ENCODE results near the gene NR0B2. TPM values are rescaled to one million over a fixed set of nuclear protein-coding genes. Genes with fewer than 3 reads are reported as not detected.

The NR0B2 gene
- total and polyA plus RNA-seq, 10 of the 15 experiments (the other 5 are each of a cell fraction or from before 2014, with no cell fraction given), result not detected

DNA sequence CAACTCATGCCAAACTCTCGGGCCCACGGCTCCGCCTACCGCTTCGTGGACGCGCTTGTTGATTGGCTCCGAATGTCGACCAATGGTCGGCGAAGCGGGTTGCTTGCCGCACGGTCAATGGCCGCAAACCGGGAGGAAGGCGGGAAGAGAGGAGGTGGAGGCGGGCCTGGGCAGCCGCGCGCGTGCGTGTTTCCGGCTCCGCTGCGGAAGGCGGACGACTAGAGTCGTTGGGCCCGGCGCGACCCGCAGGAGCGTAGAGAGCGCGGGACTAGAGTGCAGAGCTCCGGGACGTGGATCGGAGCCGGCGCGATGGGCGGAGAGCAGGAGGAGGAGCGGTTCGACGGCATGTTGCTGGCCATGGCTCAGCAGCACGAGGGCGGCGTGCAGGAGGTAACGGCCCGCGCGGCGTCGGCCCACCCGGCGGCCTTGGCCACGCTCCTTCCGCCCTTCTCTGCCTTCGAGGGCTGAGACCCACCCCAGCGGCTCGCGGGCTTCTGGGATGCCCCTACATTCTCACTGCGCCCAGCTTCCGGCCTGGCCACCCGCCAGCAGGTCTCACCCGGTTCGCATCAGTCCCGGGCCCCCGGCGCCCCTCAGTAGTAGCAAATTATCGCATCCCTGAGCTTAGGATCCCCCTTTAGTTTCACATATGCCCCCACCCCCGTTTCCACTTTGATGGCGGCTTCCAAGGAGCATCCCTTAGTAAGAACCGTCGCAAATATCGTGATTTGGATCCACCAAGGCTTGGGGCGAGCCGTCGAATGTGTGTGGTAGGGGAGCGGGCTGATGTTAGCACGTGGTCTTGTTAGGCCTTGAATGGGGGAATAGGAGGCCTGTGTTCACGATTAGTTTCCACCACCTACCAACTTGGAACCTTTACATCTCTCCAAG lies 8.0 kb upstream of the NR0B2 start, which contains the start of gene NUDC (continued):
- TF ChIP-seq KLF5 (IDR thresholded peaks at IDR 0.05; ENCODE audit: partially characterized antibody), result no peak
- TF ChIP-seq, protein P1, sequence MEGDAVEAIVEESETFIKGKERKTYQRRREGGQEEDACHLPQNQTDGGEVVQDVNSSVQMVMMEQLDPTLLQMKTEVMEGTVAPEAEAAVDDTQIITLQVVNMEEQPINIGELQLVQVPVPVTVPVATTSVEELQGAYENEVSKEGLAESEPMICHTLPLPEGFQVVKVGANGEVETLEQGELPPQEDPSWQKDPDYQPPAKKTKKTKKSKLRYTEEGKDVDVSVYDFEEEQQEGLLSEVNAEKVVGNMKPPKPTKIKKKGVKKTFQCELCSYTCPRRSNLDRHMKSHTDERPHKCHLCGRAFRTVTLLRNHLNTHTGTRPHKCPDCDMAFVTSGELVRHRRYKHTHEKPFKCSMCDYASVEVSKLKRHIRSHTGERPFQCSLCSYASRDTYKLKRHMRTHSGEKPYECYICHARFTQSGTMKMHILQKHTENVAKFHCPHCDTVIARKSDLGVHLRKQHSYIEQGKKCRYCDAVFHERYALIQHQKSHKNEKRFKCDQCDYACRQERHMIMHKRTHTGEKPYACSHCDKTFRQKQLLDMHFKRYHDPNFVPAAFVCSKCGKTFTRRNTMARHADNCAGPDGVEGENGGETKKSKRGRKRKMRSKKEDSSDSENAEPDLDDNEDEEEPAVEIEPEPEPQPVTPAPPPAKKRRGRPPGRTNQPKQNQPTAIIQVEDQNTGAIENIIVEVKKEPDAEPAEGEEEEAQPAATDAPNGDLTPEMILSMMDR (IDR thresholded peaks at IDR 0.05 in 2 of 3, conservative IDR thresholded peaks at IDR 0.05 in 1 of 3; ENCODE audit: control insufficient read depth in 2 of 3, extremely low read depth in 1 of 3, insufficient read depth in 1 of 3, low read depth in 3 of 3, low read length in 3 of 3), result no peak
- peak; percentile 94 for TF ChIP-seq HDGF (IDR thresholded peaks at IDR 0.05)
- peak; percentile 92 for TF ChIP-seq SP1 (IDR thresholded peaks at IDR 0.05; ENCODE audit: low read depth, low read length)
- TF ChIP-seq, protein P2, sequence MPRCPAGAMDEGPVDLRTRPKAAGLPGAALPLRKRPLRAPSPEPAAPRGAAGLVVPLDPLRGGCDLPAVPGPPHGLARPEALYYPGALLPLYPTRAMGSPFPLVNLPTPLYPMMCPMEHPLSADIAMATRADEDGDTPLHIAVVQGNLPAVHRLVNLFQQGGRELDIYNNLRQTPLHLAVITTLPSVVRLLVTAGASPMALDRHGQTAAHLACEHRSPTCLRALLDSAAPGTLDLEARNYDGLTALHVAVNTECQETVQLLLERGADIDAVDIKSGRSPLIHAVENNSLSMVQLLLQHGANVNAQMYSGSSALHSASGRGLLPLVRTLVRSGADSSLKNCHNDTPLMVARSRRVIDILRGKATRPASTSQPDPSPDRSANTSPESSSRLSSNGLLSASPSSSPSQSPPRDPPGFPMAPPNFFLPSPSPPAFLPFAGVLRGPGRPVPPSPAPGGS (IDR thresholded peaks at IDR 0.05; ENCODE audit: borderline replicate concordance, insufficient read depth, low read depth, low read length, poor library complexity, severe bottlenecking), result no peak
- peak; percentile 86 for TF ChIP-seq CHD2 (IDR thresholded peaks at IDR 0.05; ENCODE audit: borderline replicate concordance, low read depth, low read length)
- TF ChIP-seq ATF3 (IDR thresholded peaks at IDR 0.05; ENCODE audit: borderline replicate concordance, extremely low read depth, low read depth, low read length), result no peak
- TF ChIP-seq, protein P3, sequence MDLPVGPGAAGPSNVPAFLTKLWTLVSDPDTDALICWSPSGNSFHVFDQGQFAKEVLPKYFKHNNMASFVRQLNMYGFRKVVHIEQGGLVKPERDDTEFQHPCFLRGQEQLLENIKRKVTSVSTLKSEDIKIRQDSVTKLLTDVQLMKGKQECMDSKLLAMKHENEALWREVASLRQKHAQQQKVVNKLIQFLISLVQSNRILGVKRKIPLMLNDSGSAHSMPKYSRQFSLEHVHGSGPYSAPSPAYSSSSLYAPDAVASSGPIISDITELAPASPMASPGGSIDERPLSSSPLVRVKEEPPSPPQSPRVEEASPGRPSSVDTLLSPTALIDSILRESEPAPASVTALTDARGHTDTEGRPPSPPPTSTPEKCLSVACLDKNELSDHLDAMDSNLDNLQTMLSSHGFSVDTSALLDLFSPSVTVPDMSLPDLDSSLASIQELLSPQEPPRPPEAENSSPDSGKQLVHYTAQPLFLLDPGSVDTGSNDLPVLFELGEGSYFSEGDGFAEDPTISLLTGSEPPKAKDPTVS (IDR thresholded peaks at IDR 0.05; ENCODE audit: low read depth, low read length), result no peak
- no peak for TF ChIP-seq SUZ12 (IDR thresholded peaks at IDR 0.05; ENCODE audit: unreplicated experiment)
- no peak for TF ChIP-seq SUPT20H (IDR thresholded peaks at IDR 0.05; ENCODE audit: borderline replicate concordance, control insufficient read depth, low read depth, low read length)
- TF ChIP-seq TAF1 (IDR thresholded peaks at IDR 0.05; ENCODE audit: borderline replicate concordance, low read depth, low read length), result peak; percentile 73; the same call in 1 of the 2 replicates
- TF ChIP-seq CEBPB (IDR thresholded peaks at IDR 0.05; ENCODE audit: borderline replicate concordance in 1 of 2, low read depth in 2 of 2, low read length in 2 of 2), result no peak
- no peak for TF ChIP-seq NFXL1 (IDR thresholded peaks at IDR 0.05; ENCODE audit: borderline replicate concordance)
- TF ChIP-seq ZNF622 (IDR thresholded peaks at IDR 0.05), result no peak
- TF ChIP-seq, protein P4, sequence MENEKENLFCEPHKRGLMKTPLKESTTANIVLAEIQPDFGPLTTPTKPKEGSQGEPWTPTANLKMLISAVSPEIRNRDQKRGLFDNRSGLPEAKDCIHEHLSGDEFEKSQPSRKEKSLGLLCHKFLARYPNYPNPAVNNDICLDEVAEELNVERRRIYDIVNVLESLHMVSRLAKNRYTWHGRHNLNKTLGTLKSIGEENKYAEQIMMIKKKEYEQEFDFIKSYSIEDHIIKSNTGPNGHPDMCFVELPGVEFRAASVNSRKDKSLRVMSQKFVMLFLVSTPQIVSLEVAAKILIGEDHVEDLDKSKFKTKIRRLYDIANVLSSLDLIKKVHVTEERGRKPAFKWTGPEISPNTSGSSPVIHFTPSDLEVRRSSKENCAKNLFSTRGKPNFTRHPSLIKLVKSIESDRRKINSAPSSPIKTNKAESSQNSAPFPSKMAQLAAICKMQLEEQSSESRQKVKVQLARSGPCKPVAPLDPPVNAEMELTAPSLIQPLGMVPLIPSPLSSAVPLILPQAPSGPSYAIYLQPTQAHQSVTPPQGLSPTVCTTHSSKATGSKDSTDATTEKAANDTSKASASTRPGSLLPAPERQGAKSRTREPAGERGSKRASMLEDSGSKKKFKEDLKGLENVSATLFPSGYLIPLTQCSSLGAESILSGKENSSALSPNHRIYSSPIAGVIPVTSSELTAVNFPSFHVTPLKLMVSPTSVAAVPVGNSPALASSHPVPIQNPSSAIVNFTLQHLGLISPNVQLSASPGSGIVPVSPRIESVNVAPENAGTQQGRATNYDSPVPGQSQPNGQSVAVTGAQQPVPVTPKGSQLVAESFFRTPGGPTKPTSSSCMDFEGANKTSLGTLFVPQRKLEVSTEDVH (IDR thresholded peaks at IDR 0.05; ENCODE audit: low read depth, partially characterized antibody), result no peak
